ENCODE data around the gene RBCK1. TPM values are rescaled to one million over a fixed set of nuclear protein-coding genes. Genes with fewer than 3 reads are reported as not detected.

Gene RBCK1
- total and polyA plus RNA-seq, 9 of the 15 experiments (the other 6 are each of a cell fraction or from before 2014, with no cell fraction given) = 5.9 to 59.3 (median 26.5) TPM

DNA sequence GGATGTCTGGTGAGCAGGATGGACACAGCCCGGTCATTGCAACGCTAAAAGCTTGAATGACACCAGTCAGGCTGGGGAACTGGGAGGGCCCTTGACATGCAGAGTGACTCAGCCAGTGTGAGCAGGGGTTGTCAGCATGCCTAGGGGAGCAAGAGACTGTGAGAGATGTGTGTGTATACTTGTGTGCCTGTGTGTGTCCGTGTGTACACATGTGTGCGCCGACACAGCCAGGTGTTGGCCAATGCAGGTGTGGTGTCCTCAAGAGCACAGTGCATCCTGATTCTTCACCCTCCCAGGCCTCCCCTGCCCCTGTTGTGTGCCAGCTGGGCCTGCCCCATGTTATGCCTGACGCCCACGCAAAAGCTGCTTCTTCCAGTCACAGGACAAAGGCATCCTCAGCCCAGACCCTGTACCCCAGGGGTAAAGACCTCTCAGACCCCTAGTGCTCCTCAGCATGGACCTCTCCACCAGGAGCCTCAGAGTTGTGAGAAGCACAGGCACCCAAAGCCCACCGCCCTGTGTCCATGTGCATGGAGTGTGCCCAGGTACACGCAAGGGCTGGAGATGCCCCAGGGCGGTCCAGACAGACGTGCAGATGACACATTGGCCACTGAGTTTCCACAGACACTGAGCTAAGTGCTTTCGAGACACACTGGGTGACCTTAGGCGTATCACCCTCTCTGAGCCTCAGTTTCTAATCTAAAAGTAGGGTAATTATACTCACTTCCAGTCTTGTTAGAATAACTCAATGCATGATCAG lies 44.6 kb upstream of the RBCK1 start (continued):
- no peak for TF ChIP-seq POLR2B (IDR thresholded peaks at IDR 0.05; ENCODE audit: low read depth, partially characterized antibody)
- TF ChIP-seq TAF9B (IDR thresholded peaks at IDR 0.05; ENCODE audit: partially characterized antibody) = no peak
- TF ChIP-seq KDM2B (CRISPR knock-in tag; IDR thresholded peaks at IDR 0.05) = no peak
- TF ChIP-seq, protein P1, sequence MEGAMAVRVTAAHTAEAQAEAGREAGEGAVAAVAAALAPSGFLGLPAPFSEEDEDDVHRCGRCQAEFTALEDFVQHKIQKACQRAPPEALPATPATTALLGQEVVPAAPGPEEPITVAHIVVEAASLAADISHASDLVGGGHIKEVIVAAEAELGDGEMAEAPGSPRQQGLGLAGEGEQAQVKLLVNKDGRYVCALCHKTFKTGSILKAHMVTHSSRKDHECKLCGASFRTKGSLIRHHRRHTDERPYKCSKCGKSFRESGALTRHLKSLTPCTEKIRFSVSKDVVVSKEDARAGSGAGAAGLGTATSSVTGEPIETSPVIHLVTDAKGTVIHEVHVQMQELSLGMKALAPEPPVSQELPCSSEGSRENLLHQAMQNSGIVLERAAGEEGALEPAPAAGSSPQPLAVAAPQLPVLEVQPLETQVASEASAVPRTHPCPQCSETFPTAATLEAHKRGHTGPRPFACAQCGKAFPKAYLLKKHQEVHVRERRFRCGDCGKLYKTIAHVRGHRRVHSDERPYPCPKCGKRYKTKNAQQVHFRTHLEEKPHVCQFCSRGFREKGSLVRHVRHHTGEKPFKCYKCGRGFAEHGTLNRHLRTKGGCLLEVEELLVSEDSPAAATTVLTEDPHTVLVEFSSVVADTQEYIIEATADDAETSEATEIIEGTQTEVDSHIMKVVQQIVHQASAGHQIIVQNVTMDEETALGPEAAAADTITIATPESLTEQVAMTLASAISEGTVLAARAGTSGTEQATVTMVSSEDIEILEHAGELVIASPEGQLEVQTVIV (CRISPR knock-in tag; IDR thresholded peaks at IDR 0.05; ENCODE audit: borderline replicate concordance) = no peak
- no peak for TF ChIP-seq HCFC1 (IDR thresholded peaks at IDR 0.05; ENCODE audit: low read depth, low read length)
- TF ChIP-seq, protein P2, sequence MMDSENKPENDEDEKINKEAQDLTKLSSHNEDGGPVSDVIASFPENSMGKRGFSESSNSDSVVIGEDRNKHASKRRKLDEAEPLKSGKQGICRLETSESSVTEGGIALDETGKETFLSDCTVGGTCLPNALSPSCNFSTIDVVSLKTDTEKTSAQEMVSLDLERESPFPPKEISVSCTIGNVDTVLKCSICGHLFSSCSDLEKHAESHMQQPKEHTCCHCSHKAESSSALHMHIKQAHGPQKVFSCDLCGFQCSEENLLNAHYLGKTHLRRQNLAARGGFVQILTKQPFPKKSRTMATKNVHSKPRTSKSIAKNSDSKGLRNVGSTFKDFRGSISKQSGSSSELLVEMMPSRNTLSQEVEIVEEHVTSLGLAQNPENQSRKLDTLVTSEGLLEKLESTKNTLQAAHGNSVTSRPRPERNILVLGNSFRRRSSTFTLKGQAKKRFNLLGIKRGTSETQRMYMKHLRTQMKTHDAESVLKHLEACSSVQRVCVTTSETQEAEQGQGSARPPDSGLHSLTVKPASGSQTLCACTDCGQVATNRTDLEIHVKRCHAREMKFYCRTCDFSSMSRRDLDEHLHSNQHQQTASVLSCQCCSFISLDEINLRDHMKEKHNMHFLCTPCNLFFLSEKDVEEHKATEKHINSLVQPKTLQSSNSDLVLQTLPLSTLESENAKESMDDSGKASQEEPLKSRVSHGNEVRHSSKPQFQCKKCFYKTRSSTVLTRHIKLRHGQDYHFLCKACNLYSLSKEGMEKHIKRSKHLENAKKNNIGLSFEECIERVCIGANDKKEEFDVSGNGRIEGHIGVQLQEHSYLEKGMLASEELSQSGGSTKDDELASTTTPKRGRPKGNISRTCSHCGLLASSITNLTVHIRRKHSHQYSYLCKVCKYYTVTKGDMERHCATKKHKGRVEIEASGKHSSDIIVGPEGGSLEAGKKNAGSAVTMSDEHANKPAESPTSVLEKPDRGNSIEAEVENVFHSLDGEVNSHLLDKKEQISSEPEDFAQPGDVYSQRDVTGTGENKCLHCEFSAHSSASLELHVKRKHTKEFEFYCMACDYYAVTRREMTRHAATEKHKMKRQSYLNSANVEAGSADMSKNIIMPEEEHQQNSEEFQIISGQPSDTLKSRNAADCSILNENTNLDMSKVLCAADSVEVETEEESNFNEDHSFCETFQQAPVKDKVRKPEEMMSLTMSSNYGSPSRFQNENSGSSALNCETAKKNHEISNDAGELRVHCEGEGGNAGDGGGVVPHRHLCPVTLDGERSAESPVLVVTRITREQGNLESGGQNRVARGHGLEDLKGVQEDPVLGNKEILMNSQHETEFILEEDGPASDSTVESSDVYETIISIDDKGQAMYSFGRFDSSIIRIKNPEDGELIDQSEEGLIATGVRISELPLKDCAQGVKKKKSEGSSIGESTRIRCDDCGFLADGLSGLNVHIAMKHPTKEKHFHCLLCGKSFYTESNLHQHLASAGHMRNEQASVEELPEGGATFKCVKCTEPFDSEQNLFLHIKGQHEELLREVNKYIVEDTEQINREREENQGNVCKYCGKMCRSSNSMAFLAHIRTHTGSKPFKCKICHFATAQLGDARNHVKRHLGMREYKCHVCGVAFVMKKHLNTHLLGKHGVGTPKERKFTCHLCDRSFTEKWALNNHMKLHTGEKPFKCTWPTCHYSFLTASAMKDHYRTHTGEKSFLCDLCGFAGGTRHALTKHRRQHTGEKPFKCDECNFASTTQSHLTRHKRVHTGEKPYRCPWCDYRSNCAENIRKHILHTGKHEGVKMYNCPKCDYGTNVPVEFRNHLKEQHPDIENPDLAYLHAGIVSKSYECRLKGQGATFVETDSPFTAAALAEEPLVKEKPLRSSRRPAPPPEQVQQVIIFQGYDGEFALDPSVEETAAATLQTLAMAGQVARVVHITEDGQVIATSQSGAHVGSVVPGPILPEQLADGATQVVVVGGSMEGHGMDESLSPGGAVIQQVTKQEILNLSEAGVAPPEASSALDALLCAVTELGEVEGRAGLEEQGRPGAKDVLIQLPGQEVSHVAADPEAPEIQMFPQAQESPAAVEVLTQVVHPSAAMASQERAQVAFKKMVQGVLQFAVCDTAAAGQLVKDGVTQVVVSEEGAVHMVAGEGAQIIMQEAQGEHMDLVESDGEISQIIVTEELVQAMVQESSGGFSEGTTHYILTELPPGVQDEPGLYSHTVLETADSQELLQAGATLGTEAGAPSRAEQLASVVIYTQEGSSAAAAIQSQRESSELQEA (IDR thresholded peaks at IDR 0.05; ENCODE audit: low read depth) = no peak
- TF ChIP-seq FOXK2 (conservative IDR thresholded peaks at IDR 0.05 in 1 of 2, IDR thresholded peaks at IDR 0.05 in 1 of 2; ENCODE audit: low read depth in 2 of 2) = 0 out of 4 replicates have a peak, but pooled peaks of 1 of the 2 experiments have one; percentile 19
- TF ChIP-seq, protein P3, sequence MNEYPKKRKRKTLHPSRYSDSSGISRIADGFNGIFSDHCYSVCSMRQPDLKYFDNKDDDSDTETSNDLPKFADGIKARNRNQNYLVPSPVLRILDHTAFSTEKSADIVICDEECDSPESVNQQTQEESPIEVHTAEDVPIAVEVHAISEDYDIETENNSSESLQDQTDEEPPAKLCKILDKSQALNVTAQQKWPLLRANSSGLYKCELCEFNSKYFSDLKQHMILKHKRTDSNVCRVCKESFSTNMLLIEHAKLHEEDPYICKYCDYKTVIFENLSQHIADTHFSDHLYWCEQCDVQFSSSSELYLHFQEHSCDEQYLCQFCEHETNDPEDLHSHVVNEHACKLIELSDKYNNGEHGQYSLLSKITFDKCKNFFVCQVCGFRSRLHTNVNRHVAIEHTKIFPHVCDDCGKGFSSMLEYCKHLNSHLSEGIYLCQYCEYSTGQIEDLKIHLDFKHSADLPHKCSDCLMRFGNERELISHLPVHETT (CRISPR knock-in tag; conservative IDR thresholded peaks at IDR 0.05 in 1 of 2, IDR thresholded peaks at IDR 0.05 in 1 of 2) = no peak
- TF ChIP-seq ZNF408 (CRISPR knock-in tag; IDR thresholded peaks at IDR 0.05; ENCODE audit: low read depth) = no peak
- no peak for TF ChIP-seq ZNF354B (CRISPR knock-in tag; IDR thresholded peaks at IDR 0.05)
